ENCODE measurements around the gene DRG2. TPM values are rescaled to one million over a fixed set of nuclear protein-coding genes. Genes with fewer than 3 reads are reported as not detected.

The DRG2 gene
- polyA plus RNA-seq, 6 donors from 2014 or later: 36.1 to 70.4 (median 41.8) TPM

- H3K4me1 Mint-ChIP-seq: no peaks in the 10 kb centered on the region
- H3K36me3 Mint-ChIP-seq: no peaks in the 10 kb centered on the region
- H3K27ac Mint-ChIP-seq: no peak overlapping the region
- no peak for ATAC-seq (ENCODE audit: low read depth in 2 of 2)
- H3K27me3 Mint-ChIP-seq: no peaks in the 10 kb centered on the region
- no peak overlapping the region for H3K4me3 Mint-ChIP-seq
- peaks cover 0 to 5% (median 3%) of the 10 kb centered on the region in 7 donors for H3K9me3 Mint-ChIP-seq
- no peak for DNase-seq
These were observed 35.4 kb downstream of the DRG2 start for GRCh38 chr17:18122990-18123753.

- Mint-ChIP-seq H3K9me3 (peaks cover 0 to 4% (median 3%) of the 10 kb centered on the region in 7 donors), H3K4me3 (no peak overlapping the region), H3K36me3 (no peaks in the 10 kb centered on the region), H3K27ac (no peak overlapping the region), H3K4me1 (no peaks in the 10 kb centered on the region), H3K27me3 (no peaks in the 10 kb centered on the region)
- DNase-seq: no peak
- ATAC-seq (ENCODE audit: low read depth in 2 of 2): no peak
These were observed 36.8 kb downstream of the DRG2 start for GRCh38 chr17:18124345-18125126.

GRCh38 chr17:18129041-18129502 lies 41.3 kb downstream of the DRG2 start:
- Mint-ChIP-seq H3K36me3 (no peaks in the 10 kb centered on the region), H3K4me1 (no peaks in the 10 kb centered on the region), H3K4me3 (no peak overlapping the region), H3K27me3 (no peaks in the 10 kb centered on the region), H3K27ac (no peak overlapping the region), H3K9me3 (no peaks in the 10 kb centered on the region)
- no peak for ATAC-seq (ENCODE audit: low read depth in 2 of 2)
- DNase-seq: no peak

GRCh38 chr17:18132711-18133110 lies 45.0 kb downstream of the DRG2 start:
- DNase-seq (no peak), ATAC-seq (ENCODE audit: low read depth in 2 of 2) (no peak)
- Mint-ChIP-seq H3K4me3 (no peak overlapping the region), H3K4me1 (no peaks in the 10 kb centered on the region), H3K27ac (no peak overlapping the region), H3K27me3 (peaks cover 0 to 9% (median 4%) of the 10 kb centered on the region in 3 donors), H3K9me3 (no peaks in the 10 kb centered on the region), H3K36me3 (no peaks in the 10 kb centered on the region)

- DNase-seq (no peak), ATAC-seq (ENCODE audit: low read depth in 2 of 2) (no peak)
- H3K27me3 Mint-ChIP-seq: peaks cover 4 to 9% (median 4%) of the 10 kb centered on the region in 3 donors
- no peak overlapping the region for H3K4me3 Mint-ChIP-seq
- peaks cover 5 to 6% (median 6%) of the 10 kb centered on the region in 3 donors for H3K4me1 Mint-ChIP-seq
- H3K36me3 Mint-ChIP-seq: no peaks in the 10 kb centered on the region
- H3K9me3 Mint-ChIP-seq: no peaks in the 10 kb centered on the region
- H3K27ac Mint-ChIP-seq: no peak overlapping the region
These were observed 48.6 kb downstream of the DRG2 start for GRCh38 chr17:18136357-18136756.

GRCh38 chr17:18138065-18138749 lies 50.5 kb downstream of the DRG2 start:
- Mint-ChIP-seq H3K36me3 (no peaks in the 10 kb centered on the region), H3K4me1 (peaks cover 5 to 7% (median 6%) of the 10 kb centered on the region in 3 donors), H3K9me3 (no peaks in the 10 kb centered on the region), H3K4me3 (no peak overlapping the region), H3K27me3 (peaks cover 5 to 9% (median 9%) of the 10 kb centered on the region in 3 donors), H3K27ac (no peak overlapping the region)
- ATAC-seq (ENCODE audit: low read depth in 2 of 2): no peak
- no peak for DNase-seq

GRCh38 chr17:18139092-18139491 lies 51.3 kb downstream of the DRG2 start:
- H3K4me3 Mint-ChIP-seq: no peak overlapping the region
- no peaks in the 10 kb centered on the region for H3K36me3 Mint-ChIP-seq
- H3K4me1 Mint-ChIP-seq: peaks cover 5 to 7% (median 6%) of the 10 kb centered on the region in 3 donors
- H3K9me3 Mint-ChIP-seq: no peaks in the 10 kb centered on the region
- no peak for DNase-seq
- no peak overlapping the region for H3K27ac Mint-ChIP-seq
- no peak for ATAC-seq (ENCODE audit: low read depth in 2 of 2)
- H3K27me3 Mint-ChIP-seq: peaks cover 5 to 13% (median 9%) of the 10 kb centered on the region in 3 donors

GRCh38 chr17:18139498-18139897 lies 51.8 kb downstream of the DRG2 start:
- Mint-ChIP-seq H3K4me3 (no peak overlapping the region), H3K27me3 (peaks cover 5 to 13% (median 9%) of the 10 kb centered on the region in 3 donors), H3K4me1 (peaks cover 5 to 7% (median 6%) of the 10 kb centered on the region in 3 donors), H3K36me3 (no peaks in the 10 kb centered on the region), H3K27ac (no peak overlapping the region), H3K9me3 (no peaks in the 10 kb centered on the region)
- DNase-seq (no peak), ATAC-seq (ENCODE audit: low read depth in 2 of 2) (no peak)

GRCh38 chr17:18139949-18140348 lies 52.2 kb downstream of the DRG2 start:
- no peak for ATAC-seq (ENCODE audit: low read depth in 2 of 2)
- Mint-ChIP-seq H3K36me3 (no peaks in the 10 kb centered on the region), H3K9me3 (no peaks in the 10 kb centered on the region), H3K4me3 (no peak overlapping the region), H3K27me3 (peaks cover 5 to 13% (median 9%) of the 10 kb centered on the region in 3 donors), H3K4me1 (peaks cover 5 to 7% (median 6%) of the 10 kb centered on the region in 3 donors), H3K27ac (no peak overlapping the region)
- no peak for DNase-seq

- no peaks in the 10 kb centered on the region for H3K9me3 Mint-ChIP-seq
- peak overlapping the region in 1 of 8 donors; percentile 12 for H3K4me3 Mint-ChIP-seq
- peaks cover 5 to 7% (median 6%) of the 10 kb centered on the region in 3 donors for H3K4me1 Mint-ChIP-seq
- ATAC-seq (ENCODE audit: low read depth in 2 of 2) (no peak), DNase-seq (no peak)
- H3K36me3 Mint-ChIP-seq: no peaks in the 10 kb centered on the region
- no peak overlapping the region for H3K27ac Mint-ChIP-seq
- peaks cover 5 to 13% (median 8%) of the 10 kb centered on the region in 3 donors for H3K27me3 Mint-ChIP-seq
These were observed 52.9 kb downstream of the DRG2 start for GRCh38 chr17:18140648-18141047.

- Mint-ChIP-seq H3K4me1 (peaks cover 5 to 7% (median 6%) of the 10 kb centered on the region in 3 donors), H3K4me3 (no peak overlapping the region), H3K36me3 (no peaks in the 10 kb centered on the region), H3K9me3 (no peaks in the 10 kb centered on the region), H3K27ac (no peak overlapping the region), H3K27me3 (peaks cover 1 to 13% (median 5%) of the 10 kb centered on the region in 3 donors)
- peak; percentile 52 for DNase-seq
- ATAC-seq (ENCODE audit: low read depth in 2 of 2): peak; percentile 55 to 67
These were observed 53.6 kb downstream of the DRG2 start for GRCh38 chr17:18141210-18141803.

GRCh38 chr17:18142417-18142816 lies 54.7 kb downstream of the DRG2 start:
- no peak overlapping the region for H3K27ac Mint-ChIP-seq
- H3K36me3 Mint-ChIP-seq: no peaks in the 10 kb centered on the region
- no peak overlapping the region for H3K4me3 Mint-ChIP-seq
- peaks cover 0 to 8% (median 5%) of the 10 kb centered on the region in 3 donors for H3K27me3 Mint-ChIP-seq
- peaks cover 5 to 7% (median 6%) of the 10 kb centered on the region in 3 donors for H3K4me1 Mint-ChIP-seq
- DNase-seq (no peak), ATAC-seq (ENCODE audit: low read depth in 2 of 2) (no peak)
- H3K9me3 Mint-ChIP-seq: no peaks in the 10 kb centered on the region
